H1 (cell line): ENCODE results near the gene LRRC61. TPM values are rescaled to one million over a fixed set of nuclear protein-coding genes. Genes with fewer than 3 reads are reported as not detected.

Source experiments
- CTCF ChIA-PET: fragments of 300-600 bp; sonication (Branson Sonifier 250); formaldehyde crosslinking; loops from one replicate; lab custom pipeline; 2021; ENCODE audit not compliant: partially characterized antibody; lab: Charles Lee
- POLR2A ChIA-PET: fragments of 300-600 bp; sonication (Branson Sonifier 250); formaldehyde crosslinking; loops from one replicate; lab custom pipeline; 2021; ENCODE audit warnings: inconsistent platforms; ENCODE audit not compliant: partially characterized antibody; lab: Charles Lee
- DNase-seq, 2 experiments: peaks; one replicate each; pipeline versions ENCODE4 v3.0.0 to v3.0.0-alpha.2; 2010 to 2022; ENCODE audit warnings: low spot score in 2 of 2, low read depth in 1 of 2, mixed read lengths in 1 of 2
- FAIRE-seq: peaks from 2 replicates; lab custom pipeline; 2011; peaks lifted over from hg19 to GRCh38; lab: Jason Lieb, UNC
- H2AFZ ChIP-seq: 2 replicates; pipeline ENCODE4 v1.8.1; 2012; ENCODE audit warnings: low read length, inconsistent platforms
- H2AK5ac ChIP-seq: 2 replicates; pipeline ENCODE4 v1.6.1; 2013; ENCODE audit warnings: low read depth, low read length
- H2BK120ac ChIP-seq: replicated peaks from 2 replicates; pipeline ENCODE3; 2013; ENCODE audit warnings: low read depth, low read length, inconsistent platforms
- H2BK12ac ChIP-seq: 2 replicates; pipeline ENCODE4 v1.6.1; 2013; ENCODE audit warnings: low read depth, low read length
- H2BK15ac ChIP-seq: 2 replicates; pipeline ENCODE4 v1.6.1; 2013; ENCODE audit warnings: low read length
- H2BK20ac ChIP-seq: 2 replicates; pipeline ENCODE4 v1.6.1; 2013; ENCODE audit warnings: low read length
- H2BK5ac ChIP-seq: 2 replicates; pipeline ENCODE4 v1.6.1; 2013; ENCODE audit warnings: low read depth, low read length
- H3K14ac ChIP-seq: 2 replicates; pipeline ENCODE4 v1.6.1; 2013; ENCODE audit warnings: inconsistent platforms; ENCODE audit not compliant: insufficient read length
- H3K18ac ChIP-seq: 2 replicates; pipeline ENCODE4 v1.6.1; 2013; ENCODE audit warnings: low read length; ENCODE audit errors: extremely low read depth
- H3K23ac ChIP-seq: 2 replicates; pipeline ENCODE4 v1.6.1; 2013; ENCODE audit warnings: inconsistent platforms; ENCODE audit not compliant: insufficient read length
- H3K23me2 ChIP-seq: 2 replicates; pipeline ENCODE4 v1.6.1; 2013; ENCODE audit warnings: low read depth, low read length
- H3K27ac ChIP-seq: 2 replicates; pipeline ENCODE4 v1.6.1; 2011; ENCODE audit warnings: low read depth, low read length, inconsistent platforms
- H3K27me3 ChIP-seq, 4 experiments: replicated peaks in 1 of 4; 1 replicate in 1 of 4; 2 replicates in 3 of 4; pipeline versions ENCODE4 v1.6.1 to v1.8.1; 2011 to 2013; ENCODE audit warnings: low read length in 3 of 4, mild to moderate bottlenecking in 3 of 4, inconsistent platforms in 2 of 4, mixed read lengths in 2 of 4, moderate library complexity in 1 of 4; ENCODE audit not compliant: control insufficient read depth in 3 of 4, insufficient read depth in 3 of 4; ENCODE audit errors: extremely low read depth in 1 of 4
- H3K36me3 ChIP-seq, 4 experiments: 2 replicates each; pipeline versions ENCODE4 v1.6.1 to v1.8.1; 2011 to 2013; ENCODE audit warnings: mild to moderate bottlenecking in 4 of 4, low read length in 3 of 4, moderate library complexity in 2 of 4, control low read depth in 1 of 4, inconsistent platforms in 1 of 4; ENCODE audit not compliant: insufficient read depth in 4 of 4, control insufficient read depth in 2 of 4
- H3K4ac ChIP-seq: replicated peaks from 2 replicates; pipeline ENCODE3; 2013; ENCODE audit warnings: low read length, low read depth, mixed read lengths, inconsistent platforms; ENCODE audit not compliant: insufficient read length
- H3K4me1 ChIP-seq, 4 experiments: replicated peaks in 1 of 4; 1 replicate in 1 of 4; 2 replicates in 3 of 4; pipeline versions ENCODE4 v1.6.1 to v1.8.1; 2011 to 2013; ENCODE audit warnings: low read length in 3 of 4, inconsistent platforms in 2 of 4, mixed read lengths in 1 of 4; ENCODE audit not compliant: insufficient read depth in 4 of 4, control insufficient read depth in 3 of 4
- H3K4me2 ChIP-seq, 2 experiments: 2 replicates each; pipeline versions ENCODE4 v1.6.1 to v1.8.1; 2011 to 2013; ENCODE audit warnings: low read depth in 2 of 2, low read length in 2 of 2, control low read depth in 1 of 2, inconsistent platforms in 1 of 2, mild to moderate bottlenecking in 1 of 2; ENCODE audit not compliant: insufficient read depth in 1 of 2
- H3K4me3 ChIP-seq, 4 experiments: fragments of 200-600, 300-600 bp in 1 of 4; sonication (generic), shearing (Covaris generic), sonication (Bioruptor Twin) in 1 of 4; 2 replicates each; pipeline versions ENCODE4 v1.5.1 to v1.8.1; 2011 to 2016; ENCODE audit warnings: low read length in 4 of 4, low read depth in 3 of 4, control low read depth in 2 of 4, inconsistent platforms in 2 of 4, mild to moderate bottlenecking in 2 of 4, mixed read lengths in 1 of 4, moderate library complexity in 1 of 4; ENCODE audit not compliant: insufficient read depth in 2 of 4; ENCODE audit errors: extremely low read depth in 1 of 4
- H3K56ac ChIP-seq: replicated peaks from 2 replicates; pipeline ENCODE3; 2013; ENCODE audit warnings: low read depth, mild to moderate bottlenecking, mixed read lengths, low read length, inconsistent platforms; ENCODE audit not compliant: insufficient read length
- H3K79me1 ChIP-seq: 2 replicates; pipeline ENCODE4 v1.6.1; 2013; ENCODE audit warnings: low read depth, low read length, control low read depth
- H3K79me2 ChIP-seq, 2 experiments: 2 replicates each; pipeline versions ENCODE4 v1.6.1 to v1.8.1; 2012 to 2013; ENCODE audit warnings: low read length in 2 of 2, mild to moderate bottlenecking in 2 of 2, inconsistent platforms in 1 of 2; ENCODE audit not compliant: insufficient read depth in 2 of 2, control insufficient read depth in 1 of 2
- H3K9ac ChIP-seq, 4 experiments: replicated peaks in 1 of 4; 1 replicate in 1 of 4; 2 replicates in 3 of 4; pipeline versions ENCODE4 v1.6.1 to v1.8.1; 2011 to 2013; ENCODE audit warnings: low read depth in 3 of 4, low read length in 3 of 4, control low read depth in 2 of 4, mild to moderate bottlenecking in 2 of 4, moderate library complexity in 2 of 4, inconsistent platforms in 1 of 4; ENCODE audit errors: extremely low read depth in 1 of 4
- H3K9me3 ChIP-seq, 2 experiments: 2 replicates each; pipeline versions ENCODE4 v1.6.1 to v1.8.1; 2012 to 2013; ENCODE audit warnings: mild to moderate bottlenecking in 2 of 2, moderate library complexity in 2 of 2, control low read depth in 1 of 2, inconsistent platforms in 1 of 2, low read depth in 1 of 2, low read length in 1 of 2, mixed read lengths in 1 of 2; ENCODE audit not compliant: insufficient read depth in 2 of 2
- H4K20me1 ChIP-seq, 2 experiments: replicated peaks in 1 of 2; 2 replicates each; pipeline versions ENCODE3 to v1.8.1; 2011 to 2013; ENCODE audit warnings: inconsistent platforms in 2 of 2, low read length in 2 of 2, mild to moderate bottlenecking in 1 of 2; ENCODE audit not compliant: insufficient read depth in 2 of 2, control insufficient read depth in 1 of 2
- H4K5ac ChIP-seq: 2 replicates; pipeline ENCODE4 v1.6.1; 2013; ENCODE audit warnings: low read length, low read depth, mixed read lengths, inconsistent platforms; ENCODE audit not compliant: insufficient read length
- H4K8ac ChIP-seq: 2 replicates; pipeline ENCODE4 v1.8.0; 2013; ENCODE audit warnings: mild to moderate bottlenecking, moderate library complexity, low read length, inconsistent platforms; ENCODE audit not compliant: insufficient read depth; ENCODE audit errors: extremely low read depth
- H4K91ac ChIP-seq: replicated peaks from 2 replicates; pipeline ENCODE3; 2013; ENCODE audit warnings: low read length, mixed read lengths, inconsistent platforms; ENCODE audit not compliant: insufficient read length
- ATF3 ChIP-seq: IDR thresholded peaks from 2 replicates; pipeline ENCODE4 v1.6.1; 2011; ENCODE audit warnings: low read depth, mild to moderate bottlenecking, low read length; ENCODE audit not compliant: insufficient read depth
- NANOG ChIP-seq: IDR thresholded peaks from 2 replicates; pipeline ENCODE4 v1.6.1; 2011; ENCODE audit warnings: low read length, low read depth, mild to moderate bottlenecking, inconsistent platforms; ENCODE audit not compliant: insufficient read depth, poor library complexity, severe bottlenecking
- POLR2A ChIP-seq, 2 experiments: IDR thresholded peaks; 1 replicate in 1 of 2; 2 replicates in 1 of 2; pipeline ENCODE4 v1.6.1; 2011; ENCODE audit warnings: low read depth in 2 of 2, low read length in 2 of 2, mild to moderate bottlenecking in 2 of 2; ENCODE audit errors: control extremely low read depth in 1 of 2
- POLR2AphosphoS5 ChIP-seq: IDR thresholded peaks from 2 replicates; pipeline ENCODE4 v1.6.1; 2011; ENCODE audit warnings: low read depth, low read length
- WGBS, 2 experiments: shearing (Covaris generic) in 1 of 2; methylation state at CpG; one replicate each; pipeline versions ENCODE4 v1.1.6 to v1.1.7; 2013 to 2015; ENCODE audit warnings: low lambda C conversion rate in 2 of 2, mixed read lengths in 2 of 2, inconsistent platforms in 1 of 2, low coverage in 1 of 2, missing lambda C conversion rate in 1 of 2; ENCODE audit not compliant: insufficient replicate concordance in 2 of 2, insufficient coverage in 1 of 2, insufficient read length in 1 of 2; ENCODE audit errors: extremely low coverage in 1 of 2, missing lambda C conversion rate in 1 of 2; 5-methylcytosine and 5-hydroxymethylcytosine counted together
- polyA plus RNA-seq, 7 experiments: library from polyadenylated mRNA; depleted of rRNA in 3 of 7; stranded (reverse) in 5 of 7; unstranded in 2 of 7; fragments of >200 nt in 5 of 7; fragments of 200-250 nt in 2 of 7; gene quantifications; 1 replicate in 5 of 7; 2 replicates in 1 of 7; 4 replicates in 1 of 7; pipeline versions ENCODE4 v1.2.1 to v1.2.3, GENCODE V29; 2011 to 2013; ENCODE audit warnings: missing spikeins in 2 of 7, mixed read lengths in 2 of 7
- total RNA-seq: library from RNA; stranded (reverse); fragmentation: NEBNext Ultra II Directional; extraction: Animal tissue kit (Norgen Biotek cat#: 25700); gene quantifications from 2 replicates; pipeline ENCODE4 v1.2.1, GENCODE V29; 2021

Gene LRRC61
- total and polyA plus RNA-seq, 2 of the 8 experiments (the other 6 are each of a cell fraction or from before 2014, with no cell fraction given), result 0.73 to 44.8 TPM

- TF ChIP-seq POLR2AphosphoS5, result peak; percentile 19; the same call in 1 of the 2 replicates
- peak in 1 of 2 experiments; percentile 6; a peak in 1 of 3 replicates for TF ChIP-seq POLR2A (IDR thresholded peaks at IDR 0.05; ENCODE audit: control extremely low read depth in 1 of 2, low read depth in 2 of 2, low read length in 2 of 2)
- TF ChIP-seq ATF3, result no peak
- no peak for TF ChIP-seq NANOG
- POLR2A ChIA-PET, result no interaction called here
- 90% methylated on average over 18 of the region's 18 CpGs; no CpG with 5 or more reads in 1 of the 2 experiments for WGBS, 2 experiments
Measured at GRCh38 chr7:150332852-150333635, 9.9 kb downstream of the LRRC61 start.

More at GRCh38 chr7:150332852-150333635, 9.9 kb downstream of the LRRC61 start:
- no peak overlapping the region for H3K27ac ChIP-seq
- peak overlapping the region; percentile 51 for H4K91ac ChIP-seq
- H3K9me3 ChIP-seq, result no peaks in the 10 kb centered on the region
- H2BK120ac ChIP-seq, result no peak overlapping the region
- H2AFZ ChIP-seq, result no peak overlapping the region
- no peak overlapping the region for H3K4me3 ChIP-seq
- peaks cover 22 to 54% (median 37%) of the 10 kb centered on the region in 4 experiments for H3K4me1 ChIP-seq
- H2BK20ac ChIP-seq, result peak overlapping the region; percentile 13; the same call in 1 of the 2 replicates
- no peaks in the 10 kb centered on the region for H3K23me2 ChIP-seq
- H2BK12ac ChIP-seq, result peak overlapping the region; percentile 56; the same call in 1 of the 2 replicates
- DNase-seq, result no peak
- CTCF ChIA-PET, result no interaction called here
- no peak overlapping the region for H4K8ac ChIP-seq
- H4K5ac ChIP-seq, result peak overlapping the region; percentile 33
- no peak overlapping the region for H3K9ac ChIP-seq
- H3K56ac ChIP-seq, result no peak overlapping the region
- peaks cover 2 to 3% of the 10 kb centered on the region in 2 experiments for H4K20me1 ChIP-seq
- peaks cover 0 to 7% of the 10 kb centered on the region in 2 experiments; a peak in 1 of 4 replicates for H3K79me2 ChIP-seq
- peak overlapping the region; percentile 95 for H2AK5ac ChIP-seq
- 0 out of 7 replicates have a peak, but pooled peaks cover 0 to 2% (median 0%) of the 10 kb centered on the region in 4 experiments for H3K27me3 ChIP-seq
- H3K79me1 ChIP-seq, result peaks cover 2% of the 10 kb centered on the region; the same call in 1 of the 2 replicates
- no peak for FAIRE-seq
- H3K4ac ChIP-seq, result no peak overlapping the region
- no peak overlapping the region for H2BK5ac ChIP-seq
- peak overlapping the region; percentile 54; the same call in 1 of the 2 replicates for H2BK15ac ChIP-seq
- no peak overlapping the region for H3K4me2 ChIP-seq
- no peak overlapping the region for H3K23ac ChIP-seq
- no peak overlapping the region for H3K14ac ChIP-seq
- 0 out of 2 replicates have a peak overlapping the region, but pooled peaks have one; percentile 2 for H3K18ac ChIP-seq
- peaks cover 2 to 16% (median 9%) of the 10 kb centered on the region in 4 experiments; a peak in 7 of 8 replicates for H3K36me3 ChIP-seq
